Fibroblast of the aortic adventitia (primary cell): ENCODE measurements around the gene C19orf25. TPM values are rescaled to one million over a fixed set of nuclear protein-coding genes. Genes with fewer than 3 reads are reported as not detected.

Experiments
- DNase-seq: peaks from one replicate; pipeline ENCODE4 v3.0.0-alpha.2; 2010; ENCODE audit warnings: low read depth
- H3K4me3 ChIP-seq: 2 replicates; pipeline ENCODE4 v1.5.1; 2011; ENCODE audit warnings: low read depth, mild to moderate bottlenecking, control low read depth, low read length, moderate library complexity
- total RNA-seq: library from RNA; depleted of rRNA; stranded (reverse); fragments of >200 nt; gene quantifications from 2 replicates; pipeline ENCODE4 v1.2.3, GENCODE V29; 2012; ENCODE audit warnings: low replicate concordance
- TF ChIP-seq, protein P1 (sequence below): IDR thresholded peaks from 2 replicates; pipeline ENCODE4 v1.5.1; 2011; ENCODE audit warnings: mild to moderate bottlenecking, low read length, control low read depth, inconsistent platforms; ENCODE audit not compliant: insufficient read depth

C19orf25 gene
- total RNA-seq, 1 donor, result 26.8 TPM

DNA sequence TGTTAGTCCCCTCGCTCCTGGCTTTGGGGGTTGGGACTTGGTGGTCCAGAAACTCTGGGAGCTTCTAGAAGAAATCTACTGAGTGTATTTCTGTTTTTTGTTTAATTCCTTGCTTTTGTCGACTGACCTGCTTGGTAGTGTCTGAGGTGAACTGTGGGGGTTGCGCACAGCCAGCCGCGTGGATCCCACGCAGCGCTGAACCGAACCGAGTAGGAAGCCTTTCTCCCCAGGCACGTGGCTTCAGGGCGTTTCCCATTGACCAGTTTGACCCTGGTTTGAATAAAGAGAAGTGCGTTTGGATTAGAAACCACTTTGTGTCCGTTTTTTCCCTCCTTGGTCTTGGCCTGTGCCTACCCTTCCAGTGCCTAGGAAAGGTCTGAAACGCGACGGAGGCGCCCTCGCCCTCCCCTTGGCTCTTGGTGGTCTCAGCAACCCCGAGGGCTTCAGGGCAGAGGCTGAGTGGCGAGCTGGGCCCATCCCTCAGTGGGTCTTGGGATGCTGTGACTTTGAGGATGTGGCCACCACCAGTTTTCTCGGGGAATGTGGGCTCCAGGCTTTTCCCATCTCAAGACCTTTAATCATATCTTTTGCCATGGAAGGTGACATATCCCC lies 43.5 kb downstream of the C19orf25 start:
- no peak for DNase-seq
- TF ChIP-seq, protein P1, sequence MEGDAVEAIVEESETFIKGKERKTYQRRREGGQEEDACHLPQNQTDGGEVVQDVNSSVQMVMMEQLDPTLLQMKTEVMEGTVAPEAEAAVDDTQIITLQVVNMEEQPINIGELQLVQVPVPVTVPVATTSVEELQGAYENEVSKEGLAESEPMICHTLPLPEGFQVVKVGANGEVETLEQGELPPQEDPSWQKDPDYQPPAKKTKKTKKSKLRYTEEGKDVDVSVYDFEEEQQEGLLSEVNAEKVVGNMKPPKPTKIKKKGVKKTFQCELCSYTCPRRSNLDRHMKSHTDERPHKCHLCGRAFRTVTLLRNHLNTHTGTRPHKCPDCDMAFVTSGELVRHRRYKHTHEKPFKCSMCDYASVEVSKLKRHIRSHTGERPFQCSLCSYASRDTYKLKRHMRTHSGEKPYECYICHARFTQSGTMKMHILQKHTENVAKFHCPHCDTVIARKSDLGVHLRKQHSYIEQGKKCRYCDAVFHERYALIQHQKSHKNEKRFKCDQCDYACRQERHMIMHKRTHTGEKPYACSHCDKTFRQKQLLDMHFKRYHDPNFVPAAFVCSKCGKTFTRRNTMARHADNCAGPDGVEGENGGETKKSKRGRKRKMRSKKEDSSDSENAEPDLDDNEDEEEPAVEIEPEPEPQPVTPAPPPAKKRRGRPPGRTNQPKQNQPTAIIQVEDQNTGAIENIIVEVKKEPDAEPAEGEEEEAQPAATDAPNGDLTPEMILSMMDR, result no peak
- H3K4me3 ChIP-seq, result no peak overlapping the region

DNA sequence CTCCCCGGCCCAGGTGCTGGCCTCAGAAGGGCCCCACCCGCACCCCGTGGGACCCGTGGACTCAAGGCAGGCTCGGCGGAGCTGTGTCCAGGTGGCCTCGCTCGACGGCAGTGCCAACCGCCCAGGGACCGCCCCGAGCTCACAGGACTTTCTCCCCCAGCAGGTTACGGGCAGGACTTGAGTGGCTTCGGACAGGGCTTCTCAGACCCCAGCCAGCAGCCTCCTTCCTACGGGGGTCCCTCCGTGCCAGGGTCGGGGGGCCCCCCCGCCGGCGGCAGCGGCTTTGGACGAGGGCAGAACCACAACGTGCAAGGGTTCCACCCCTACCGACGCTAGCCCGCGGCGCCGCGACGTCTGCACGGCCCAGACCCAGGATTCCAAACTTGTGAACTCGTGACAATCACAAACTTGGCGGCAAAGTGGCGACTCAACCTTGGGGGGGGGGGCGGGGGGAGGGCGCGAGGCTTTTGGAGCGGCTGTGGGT lies 44.4 kb downstream of the C19orf25 start:
- TF ChIP-seq, protein P1, result no peak
- no peak for DNase-seq
- H3K4me3 ChIP-seq, result no peak overlapping the region

DNA sequence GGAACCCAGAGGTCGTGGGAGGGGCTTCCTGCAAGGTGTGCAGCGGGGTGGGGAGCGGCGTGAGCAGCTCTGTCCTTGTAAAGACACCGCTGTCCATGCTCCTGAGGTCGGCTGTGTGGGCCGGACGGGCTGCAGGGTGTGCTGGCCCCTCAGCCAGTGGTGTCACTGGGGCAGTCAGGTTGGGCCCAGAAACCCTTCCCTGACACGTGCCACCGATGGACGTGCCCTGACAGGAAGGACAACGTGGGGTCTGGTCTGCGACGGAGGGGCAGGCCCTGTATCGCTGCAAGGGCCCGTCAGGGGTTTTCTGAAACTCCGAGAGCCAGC lies 45.0 kb downstream of the C19orf25 start:
- no peak overlapping the region for H3K4me3 ChIP-seq
- TF ChIP-seq, protein P1, result no peak
- DNase-seq, result no peak

DNA sequence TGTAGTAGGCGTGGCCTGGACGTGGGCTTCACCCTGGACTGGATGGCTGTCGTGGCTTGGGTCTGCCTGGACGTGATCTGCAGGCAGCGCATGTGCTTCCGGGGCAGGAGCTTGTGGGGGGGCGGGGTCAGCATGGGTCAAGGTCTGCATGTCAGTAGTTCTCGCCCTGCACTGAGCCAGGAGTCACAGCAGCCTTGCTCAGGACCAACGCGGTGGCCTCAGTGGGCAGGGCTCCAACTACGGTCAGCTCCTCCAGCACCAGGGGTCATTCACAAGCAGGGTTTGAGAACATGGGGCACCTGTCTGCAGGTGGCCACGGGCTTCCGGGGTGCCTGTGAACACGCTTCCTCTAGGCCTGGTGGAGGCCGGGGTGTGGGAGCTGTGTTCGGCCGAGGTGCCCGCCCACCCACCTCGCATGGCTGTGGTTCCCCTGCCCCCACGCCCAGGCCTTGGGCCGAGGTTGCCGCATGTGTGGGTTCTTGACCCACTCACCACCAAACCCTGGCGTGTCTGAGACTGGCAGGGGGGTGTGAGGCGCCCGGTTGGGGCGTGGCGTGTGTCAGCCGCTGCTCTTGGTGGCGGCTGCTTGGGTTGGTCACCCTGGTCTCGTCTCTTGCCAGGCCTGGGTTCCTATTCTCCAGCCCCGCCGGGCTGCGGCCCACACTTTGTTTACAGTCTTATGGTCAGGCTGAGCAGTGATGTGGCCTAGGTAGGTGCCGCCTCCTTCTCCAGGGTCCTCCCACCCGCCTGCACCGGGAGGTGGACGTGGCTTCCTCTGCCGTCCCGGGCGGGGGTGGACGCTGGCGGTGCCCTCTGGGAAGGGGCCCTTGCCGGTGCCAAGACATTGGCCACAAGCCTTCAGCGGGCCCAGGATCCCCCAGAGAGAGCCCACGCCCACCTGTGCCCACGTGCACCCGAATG lies 45.6 kb downstream of the C19orf25 start:
- no peak for DNase-seq
- TF ChIP-seq, protein P1, result no peak

DNA sequence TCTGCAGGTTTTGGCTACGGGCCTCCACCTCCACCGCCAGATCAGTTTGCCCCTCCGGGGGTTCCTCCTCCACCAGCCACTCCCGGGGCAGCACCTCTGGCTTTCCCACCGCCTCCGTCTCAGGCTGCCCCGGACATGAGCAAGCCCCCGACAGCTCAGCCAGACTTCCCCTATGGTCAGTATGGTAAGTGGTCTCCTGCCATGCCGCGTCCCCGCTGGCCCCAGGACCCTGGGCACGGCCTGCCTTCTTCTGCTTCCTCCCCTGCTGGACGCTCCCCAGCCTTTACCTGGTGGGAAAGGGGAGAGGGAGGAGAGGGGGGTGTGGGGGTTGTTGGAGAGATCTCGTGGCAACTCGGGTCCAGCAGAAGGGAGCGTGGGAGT lies 46.5 kb downstream of the C19orf25 start:
- DNase-seq, result no peak
- no peak overlapping the region for H3K4me3 ChIP-seq
- TF ChIP-seq, protein P1, result no peak

More for the DNA sequence above, 45.6 kb downstream of the C19orf25 start:
- H3K4me3 ChIP-seq, result no peak overlapping the region

DNA sequence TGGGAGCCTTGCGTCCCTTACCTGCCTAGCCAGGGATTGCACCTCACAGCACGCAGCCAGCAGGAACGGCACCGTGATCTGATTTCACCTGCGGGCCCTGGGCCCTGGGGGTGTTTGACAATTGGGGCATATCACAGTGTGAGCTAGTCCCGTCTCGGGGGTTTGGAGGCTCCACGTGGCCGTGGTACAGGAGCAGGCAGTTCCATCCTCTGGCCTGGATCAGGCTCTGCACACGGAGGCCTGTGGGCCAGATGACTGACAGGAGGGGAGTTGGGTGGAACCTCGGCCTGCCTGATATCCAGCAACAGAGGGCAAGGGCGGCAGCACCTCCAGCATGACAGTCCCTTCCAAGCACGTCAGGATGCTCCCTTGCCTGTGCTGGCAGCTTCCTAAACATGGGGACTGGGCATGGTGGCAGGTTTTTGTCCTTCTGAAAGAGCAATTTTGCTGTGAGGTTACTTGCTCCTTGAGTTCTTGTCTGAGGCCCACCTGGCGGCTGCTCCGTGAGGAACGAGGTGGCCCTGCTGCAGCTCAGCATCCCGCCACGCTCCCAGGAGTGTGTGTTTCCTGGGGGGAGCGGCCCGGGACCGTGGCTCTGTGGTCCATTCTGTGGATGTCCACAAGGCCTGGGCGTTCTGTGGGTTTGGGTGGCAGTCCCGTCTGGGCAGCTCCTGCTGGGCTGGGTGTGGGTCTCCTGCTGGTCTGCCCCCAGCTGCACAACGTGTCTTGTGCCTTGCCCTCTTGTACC lies 47.1 kb downstream of the C19orf25 start:
- no peak overlapping the region for H3K4me3 ChIP-seq
- TF ChIP-seq, protein P1, result no peak
- no peak for DNase-seq
